NCI-H2196 treated with DMSO at 0.1 percent for 48 hours (cell line): ENCODE data around the gene ENTPD2.
"Not testable (repeated sequence)": the region's sequence is repeated elsewhere in the genome, so short reads cannot be mapped to it uniquely, and the experiment has no call there.

Experiments
- DNase-seq: peaks from one replicate; lab custom pipeline; 2025; ENCODE audit not compliant: unreplicated experiment; lab: John Stamatoyannopoulos, UW

ENTPD2 gene

GRCh38 chr9:137065336-137065967 lies 11.6 kb upstream of the ENTPD2 start:
- DNase-seq: no peak

GRCh38 chr9:137064880-137065164 lies 11.0 kb upstream of the ENTPD2 start:
- DNase-seq: no peak

- DNase-seq: peak; percentile 40
Measured at GRCh38 chr9:137064027-137064879, 10.4 kb upstream of the ENTPD2 start.

DNA sequence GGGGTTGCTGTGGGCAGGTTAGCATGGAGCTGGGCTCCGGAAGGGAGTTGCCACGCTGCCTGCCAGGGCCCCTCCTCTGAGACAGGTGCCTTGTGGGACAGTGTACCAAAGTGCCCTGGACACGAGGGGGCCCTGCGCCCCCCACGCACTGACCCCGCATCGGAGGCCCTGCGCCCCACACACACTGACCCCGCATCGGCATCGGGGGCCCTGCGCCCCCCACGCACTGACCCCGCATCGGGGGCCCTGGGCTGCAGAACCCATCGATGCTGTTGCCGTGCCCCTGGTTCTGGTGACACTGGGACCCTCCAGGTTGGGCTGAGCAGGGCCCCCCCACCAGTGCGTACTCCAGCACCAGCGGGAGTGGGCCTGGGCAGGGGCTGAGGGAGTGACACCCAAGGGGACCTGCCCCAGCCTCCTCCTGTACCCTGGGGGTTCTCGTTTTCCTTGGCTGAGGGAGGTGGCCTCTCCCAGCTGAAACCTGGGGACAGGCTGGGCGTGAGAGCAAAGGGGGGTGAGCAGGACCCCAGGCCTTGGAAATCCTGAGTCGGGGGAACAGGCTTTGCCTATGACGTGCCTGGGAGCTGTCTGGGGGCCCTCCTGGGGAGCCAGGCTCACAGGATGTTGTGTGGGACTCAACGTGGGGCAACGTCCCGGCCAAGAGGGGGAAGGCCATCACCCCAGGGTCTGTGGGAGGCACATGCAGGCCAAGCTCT lies 9.6 kb upstream of the ENTPD2 start:
- no peak for DNase-seq

DNA sequence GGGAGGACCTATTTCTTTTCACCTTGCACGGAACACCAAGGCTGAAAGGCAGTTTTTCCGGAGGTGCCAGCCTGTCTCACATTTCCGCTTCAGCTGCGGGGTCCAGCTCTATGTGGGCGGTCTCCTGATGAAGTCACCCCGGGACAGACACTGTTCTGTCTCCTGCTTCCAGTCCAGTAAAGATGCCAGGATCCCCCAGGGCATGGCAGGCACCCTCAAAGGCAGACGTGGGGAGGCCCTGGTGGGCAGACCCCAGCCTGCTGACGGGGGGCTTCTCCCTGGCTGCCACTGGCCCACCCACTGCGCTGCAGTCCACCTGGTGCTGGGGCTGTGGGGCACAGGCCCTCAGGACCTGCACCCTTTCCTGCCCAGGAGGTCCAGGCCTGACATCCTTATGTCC lies 8.9 kb upstream of the ENTPD2 start:
- DNase-seq: not testable (repeated sequence)

- no peak for DNase-seq
Measured at GRCh38 chr9:137062384-137062783, 8.5 kb upstream of the ENTPD2 start.

DNA sequence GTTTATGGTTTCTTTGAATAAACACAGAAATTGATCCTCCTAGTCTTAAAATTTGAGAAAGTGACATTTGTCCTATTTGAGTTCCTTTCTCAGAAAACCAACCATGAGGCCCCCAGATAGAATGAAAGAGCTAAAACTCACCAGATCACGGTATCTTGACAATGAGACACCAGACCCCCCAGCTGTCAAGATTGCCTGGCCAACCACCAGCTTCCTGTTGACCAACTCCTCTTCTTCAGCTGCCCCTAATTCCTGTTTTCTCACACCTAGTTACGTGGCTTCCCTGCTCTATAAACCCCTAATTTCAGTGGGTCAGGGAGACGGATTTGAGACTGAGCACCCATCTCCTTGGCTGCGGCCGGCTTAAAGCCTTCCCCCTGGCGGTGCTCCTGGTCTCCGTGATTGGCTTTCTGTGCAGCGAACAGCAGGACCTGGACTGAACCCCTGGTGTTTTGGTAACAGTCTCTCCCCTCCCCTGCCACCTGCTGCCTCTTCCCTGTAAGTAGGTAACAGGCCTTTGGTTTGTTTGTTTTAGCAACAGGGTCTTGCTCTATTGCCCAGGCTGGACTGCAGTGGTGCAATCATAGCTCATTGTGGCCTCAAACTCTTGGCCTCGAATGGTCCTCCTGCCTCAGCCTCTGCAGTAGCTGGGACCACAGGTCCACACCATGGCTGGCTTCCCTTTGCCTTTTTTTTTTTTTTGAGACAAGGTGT lies 4.8 kb upstream of the ENTPD2 start:
- DNase-seq: no peak

GRCh38 chr9:137057545-137057944 lies 3.7 kb upstream of the ENTPD2 start:
- peak; percentile 71 for DNase-seq

DNA sequence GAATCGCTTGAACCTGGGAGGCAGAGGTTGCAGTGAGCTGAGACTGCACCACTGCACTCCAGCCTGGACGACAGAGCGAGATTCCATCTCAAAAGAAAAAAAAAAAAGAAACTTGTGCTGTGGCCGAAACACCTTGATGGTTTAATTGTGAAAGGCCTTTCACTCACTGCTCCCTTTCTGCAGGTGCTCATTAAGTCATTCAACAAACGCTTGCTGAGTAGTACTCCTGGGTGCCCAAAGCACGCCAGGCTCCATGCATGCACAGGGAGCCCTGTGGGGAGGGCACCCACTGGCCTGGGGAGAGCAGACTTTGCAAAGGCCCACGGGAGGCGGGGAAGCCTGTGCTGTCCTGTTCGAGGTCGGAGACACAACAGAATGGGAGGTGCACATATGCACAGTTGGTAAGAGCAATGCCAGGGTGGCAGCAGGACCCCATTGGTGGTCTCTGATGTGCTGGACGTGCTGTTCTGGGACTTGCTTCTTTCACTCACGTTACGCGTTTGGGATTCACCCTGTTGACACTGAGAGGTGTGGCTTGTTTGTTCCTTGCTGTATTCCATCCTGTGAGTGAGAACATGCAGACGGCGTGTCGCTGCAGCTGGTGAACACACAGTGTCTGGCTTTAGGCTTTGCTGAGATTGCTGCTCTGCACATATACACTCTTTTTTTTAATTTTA lies 3.0 kb upstream of the ENTPD2 start:
- DNase-seq: no peak

DNA sequence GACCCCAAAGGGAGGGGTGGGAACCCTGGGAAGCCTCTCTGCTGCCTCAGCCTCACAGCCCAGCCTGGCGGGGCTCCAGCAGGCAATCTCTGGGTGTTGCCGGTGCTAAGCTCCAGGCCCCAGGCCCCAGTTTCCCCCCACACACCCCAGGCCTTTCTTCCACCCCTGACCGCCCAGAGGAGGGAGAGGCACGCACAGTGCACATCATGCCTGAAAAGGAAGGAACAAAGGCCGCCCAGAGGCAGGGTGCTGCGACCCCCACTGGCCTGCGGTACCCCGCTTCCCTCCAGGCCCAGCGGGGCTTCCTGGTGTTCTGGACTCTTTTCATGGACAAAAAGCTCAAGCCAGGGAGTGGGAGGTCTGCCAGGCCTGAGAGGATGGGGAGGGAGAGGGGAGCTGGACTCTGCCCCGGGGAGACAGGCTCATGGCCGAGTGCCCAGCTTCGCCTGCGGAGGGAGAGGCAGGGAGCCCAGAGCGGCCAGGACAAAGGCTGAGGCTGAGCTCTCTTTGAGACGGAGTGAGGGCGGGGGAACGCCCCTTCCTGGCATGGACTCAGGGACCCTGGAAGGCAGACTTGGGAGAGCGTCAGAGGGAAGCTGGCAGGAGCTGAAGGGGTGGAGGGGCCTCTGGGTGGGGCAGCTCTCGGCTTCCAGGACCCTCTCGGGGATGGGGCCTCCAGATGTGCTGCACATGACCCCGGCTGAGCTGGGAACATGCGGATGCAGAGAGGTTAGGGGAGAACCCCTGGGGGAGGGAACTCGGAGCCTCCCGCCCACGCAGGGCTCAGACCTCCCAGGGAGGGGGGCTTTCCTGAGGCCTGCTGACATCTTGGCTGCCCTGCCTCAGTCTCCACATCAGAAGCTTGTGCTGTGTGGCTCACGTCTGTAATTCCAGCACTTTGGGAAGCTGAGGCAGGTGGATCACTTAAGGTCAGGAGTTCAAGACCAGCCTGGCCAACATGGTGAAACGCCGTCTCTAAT lies 1.8 kb upstream of the ENTPD2 start:
- DNase-seq: peak; percentile 82

DNA sequence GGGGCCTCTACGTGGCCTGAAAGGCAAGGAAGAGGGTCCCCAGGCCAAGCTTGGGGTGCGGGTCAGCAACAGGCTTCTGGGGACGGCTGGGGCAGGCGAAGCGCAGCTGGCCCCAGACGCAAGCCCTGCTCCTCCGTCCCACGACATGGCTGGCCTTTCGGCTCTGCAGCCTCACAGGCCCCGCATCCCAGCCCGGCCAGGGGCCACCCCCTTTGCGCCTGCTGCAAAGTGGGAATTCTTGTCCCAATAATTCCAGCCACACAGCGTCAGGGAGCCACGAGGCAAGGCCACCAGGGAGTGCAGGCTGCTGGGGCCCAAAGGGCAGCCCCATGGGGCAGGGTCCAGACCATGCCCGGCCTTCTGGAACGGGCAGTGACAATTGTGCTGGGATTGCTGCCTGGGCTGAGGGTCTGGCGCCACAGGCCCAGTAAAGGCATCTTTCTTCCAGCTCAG lies 1.1 kb upstream of the ENTPD2 start:
- DNase-seq: no peak

- no peak for DNase-seq
Measured at GRCh38 chr9:137052998-137053943, 590 bp downstream of the ENTPD2 start.

DNA sequence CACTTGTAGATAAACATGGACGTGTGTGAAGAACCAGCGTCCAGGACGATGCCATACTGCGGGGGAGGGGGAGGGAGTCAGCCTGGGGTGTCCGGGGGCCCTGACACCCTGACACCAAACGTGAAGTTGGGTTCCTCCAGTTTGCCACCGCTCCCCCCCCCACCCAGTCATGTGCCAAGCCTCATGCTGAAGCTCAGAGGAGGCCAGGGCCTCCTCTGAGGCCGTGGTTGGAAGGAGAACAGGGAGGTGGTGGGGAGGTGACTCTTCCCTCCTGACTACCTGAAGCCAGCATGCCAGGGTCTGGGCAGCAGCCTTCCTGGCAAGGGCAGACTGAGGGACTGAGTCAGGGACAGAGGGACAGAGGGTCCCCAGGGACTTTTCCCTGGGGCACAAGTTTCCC lies 1.6 kb downstream of the ENTPD2 start:
- DNase-seq: no peak

DNA sequence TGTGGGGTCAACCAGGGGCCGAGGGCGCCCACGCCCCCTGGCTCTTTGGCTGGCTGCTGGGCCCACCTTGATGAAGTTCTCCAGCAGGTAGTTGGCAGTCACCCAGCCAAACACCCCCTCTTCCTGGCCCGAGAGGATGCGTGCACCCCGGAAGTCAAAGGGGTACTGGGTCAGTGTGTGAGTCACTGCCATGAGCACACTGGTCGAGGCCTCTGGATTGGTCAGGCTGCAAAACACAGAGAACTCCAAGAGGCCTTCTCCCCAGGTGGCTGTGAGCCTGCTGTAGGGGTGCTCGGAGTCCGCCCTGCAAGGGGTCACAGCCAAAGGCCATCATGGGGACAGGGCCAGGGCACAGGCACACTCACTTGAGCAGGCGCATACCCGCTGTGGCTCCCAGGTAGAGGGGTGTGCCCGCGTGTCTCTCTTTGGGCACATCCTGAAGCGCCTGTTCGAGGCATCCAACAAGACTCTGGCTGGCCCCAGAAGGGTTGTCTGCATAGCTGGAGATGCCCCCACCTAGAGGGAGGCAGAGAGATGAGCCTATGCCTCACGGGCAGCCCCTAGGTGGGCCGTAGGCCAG lies 2.6 kb downstream of the ENTPD2 start:
- no peak for DNase-seq

GRCh38 chr9:137050570-137050969 lies 3.3 kb downstream of the ENTPD2 start:
- DNase-seq: peak; percentile 27

DNA sequence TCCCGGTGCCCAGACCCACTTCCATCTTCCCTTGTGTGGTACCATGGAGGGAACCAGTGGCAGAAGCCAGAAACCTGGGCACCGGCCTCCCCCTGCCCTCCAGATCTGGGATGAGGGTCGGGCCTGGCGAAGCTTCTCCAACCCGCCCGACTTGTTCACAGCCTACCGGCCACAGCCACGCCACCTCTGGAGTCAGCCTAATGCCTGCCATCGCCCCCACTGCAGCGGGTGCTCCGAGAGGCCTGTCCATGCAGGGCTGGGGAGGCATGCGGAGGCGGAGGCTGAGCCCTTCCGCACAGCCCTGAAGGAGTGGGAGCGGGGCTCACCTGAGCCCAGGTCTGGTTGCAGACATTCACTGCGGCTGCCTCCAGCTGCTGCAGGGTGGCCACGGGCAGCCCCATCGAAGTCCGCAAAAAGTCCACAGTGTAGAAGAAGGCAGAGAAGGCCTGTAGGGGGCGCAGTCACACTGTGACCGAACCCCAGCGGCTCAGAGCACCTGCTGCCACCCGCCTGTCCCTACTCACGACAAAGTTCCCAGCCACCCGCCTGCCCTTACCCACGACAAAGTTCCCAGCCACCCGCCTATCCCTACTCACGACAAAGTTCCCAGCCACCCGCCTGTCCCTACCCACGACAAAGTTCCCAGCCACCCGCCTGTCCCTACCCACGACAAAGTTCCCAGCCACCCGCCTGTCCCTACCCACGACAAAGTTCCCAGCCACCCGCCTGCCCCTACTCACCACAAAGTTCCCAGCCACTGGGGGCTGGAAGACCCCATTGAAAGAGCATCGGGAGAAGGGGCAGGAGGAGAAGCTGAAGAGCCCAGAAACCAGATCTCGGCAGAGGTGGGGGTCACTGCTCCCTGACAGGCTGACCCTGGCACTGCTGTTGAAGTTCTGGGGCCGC lies 4.1 kb downstream of the ENTPD2 start:
- DNase-seq: peak; percentile 23
